Liver (tissue), 3 donors: Measurements from ENCODE around the gene PLIN3.

Experiments used
- ATF3 ChIP-seq: IDR thresholded peaks from 2 replicates; pipeline ENCODE4 v1.6.1; 2016; ENCODE audit warnings: antibody characterized with exemption
- GABPA ChIP-seq, 2 donors: IDR thresholded peaks in 1 of 2; conservative IDR thresholded peaks in 1 of 2; 2 replicates each; pipeline ENCODE4 v1.6.1; 2016; ENCODE audit warnings: antibody characterized with exemption in 2 of 2, mild to moderate bottlenecking in 1 of 2, moderate library complexity in 1 of 2
- JUND ChIP-seq, 2 donors: IDR thresholded peaks; 2 replicates each; pipeline ENCODE4 v1.6.1; 2016; ENCODE audit warnings: antibody characterized with exemption in 2 of 2
- RAD21 ChIP-seq, 2 donors: IDR thresholded peaks; 2 replicates each; pipeline ENCODE4 v1.6.1; 2016; ENCODE audit warnings: antibody characterized with exemption in 2 of 2, mild to moderate bottlenecking in 2 of 2
- RXRA ChIP-seq, 2 donors: IDR thresholded peaks; 2 replicates each; pipeline ENCODE4 v1.6.1; 2017 to 2018; ENCODE audit warnings: antibody characterized with exemption in 2 of 2, mild to moderate bottlenecking in 1 of 2
- TAF1 ChIP-seq: conservative IDR thresholded peaks from 2 replicates; pipeline ENCODE4 v1.6.1; 2016; ENCODE audit warnings: antibody characterized with exemption, mild to moderate bottlenecking
- TF ChIP-seq, protein P1 (sequence below): IDR thresholded peaks from 2 replicates; pipeline ENCODE4 v1.6.1; 2016; ENCODE audit warnings: antibody characterized with exemption
- TF ChIP-seq, protein P2 (sequence below): fragments of 150-350 bp; IDR thresholded peaks from 2 replicates; pipeline ENCODE4 v1.5.1; 2017; ENCODE audit warnings: improper control_type of control experiment, low read depth, low read length; ENCODE audit not compliant: missing input control
- donor health status: healthy.
- donor health status: healthy.

GRCh38 chr19:4795400-4795799 is 72.1 kb downstream of the PLIN3 start:
- TF ChIP-seq TAF1 (no peak), ATF3 (no peak), JUND (IDR thresholded peaks at IDR 0.05) (no peak), RXRA (IDR thresholded peaks at IDR 0.05) (no peak), RAD21 (IDR thresholded peaks at IDR 0.05) (no peak), GABPA (IDR thresholded peaks at IDR 0.05 in 1 of 2, conservative IDR thresholded peaks at IDR 0.05 in 1 of 2) (no peak)
- TF ChIP-seq, protein P1, sequence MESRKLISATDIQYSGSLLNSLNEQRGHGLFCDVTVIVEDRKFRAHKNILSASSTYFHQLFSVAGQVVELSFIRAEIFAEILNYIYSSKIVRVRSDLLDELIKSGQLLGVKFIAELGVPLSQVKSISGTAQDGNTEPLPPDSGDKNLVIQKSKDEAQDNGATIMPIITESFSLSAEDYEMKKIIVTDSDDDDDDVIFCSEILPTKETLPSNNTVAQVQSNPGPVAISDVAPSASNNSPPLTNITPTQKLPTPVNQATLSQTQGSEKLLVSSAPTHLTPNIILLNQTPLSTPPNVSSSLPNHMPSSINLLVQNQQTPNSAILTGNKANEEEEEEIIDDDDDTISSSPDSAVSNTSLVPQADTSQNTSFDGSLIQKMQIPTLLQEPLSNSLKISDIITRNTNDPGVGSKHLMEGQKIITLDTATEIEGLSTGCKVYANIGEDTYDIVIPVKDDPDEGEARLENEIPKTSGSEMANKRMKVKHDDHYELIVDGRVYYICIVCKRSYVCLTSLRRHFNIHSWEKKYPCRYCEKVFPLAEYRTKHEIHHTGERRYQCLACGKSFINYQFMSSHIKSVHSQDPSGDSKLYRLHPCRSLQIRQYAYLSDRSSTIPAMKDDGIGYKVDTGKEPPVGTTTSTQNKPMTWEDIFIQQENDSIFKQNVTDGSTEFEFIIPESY = no peak
- TF ChIP-seq, protein P2, sequence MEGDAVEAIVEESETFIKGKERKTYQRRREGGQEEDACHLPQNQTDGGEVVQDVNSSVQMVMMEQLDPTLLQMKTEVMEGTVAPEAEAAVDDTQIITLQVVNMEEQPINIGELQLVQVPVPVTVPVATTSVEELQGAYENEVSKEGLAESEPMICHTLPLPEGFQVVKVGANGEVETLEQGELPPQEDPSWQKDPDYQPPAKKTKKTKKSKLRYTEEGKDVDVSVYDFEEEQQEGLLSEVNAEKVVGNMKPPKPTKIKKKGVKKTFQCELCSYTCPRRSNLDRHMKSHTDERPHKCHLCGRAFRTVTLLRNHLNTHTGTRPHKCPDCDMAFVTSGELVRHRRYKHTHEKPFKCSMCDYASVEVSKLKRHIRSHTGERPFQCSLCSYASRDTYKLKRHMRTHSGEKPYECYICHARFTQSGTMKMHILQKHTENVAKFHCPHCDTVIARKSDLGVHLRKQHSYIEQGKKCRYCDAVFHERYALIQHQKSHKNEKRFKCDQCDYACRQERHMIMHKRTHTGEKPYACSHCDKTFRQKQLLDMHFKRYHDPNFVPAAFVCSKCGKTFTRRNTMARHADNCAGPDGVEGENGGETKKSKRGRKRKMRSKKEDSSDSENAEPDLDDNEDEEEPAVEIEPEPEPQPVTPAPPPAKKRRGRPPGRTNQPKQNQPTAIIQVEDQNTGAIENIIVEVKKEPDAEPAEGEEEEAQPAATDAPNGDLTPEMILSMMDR = no peak
